Activated CD8-positive, alpha-beta memory T cell treated with anti-CD3 and anti-CD28 coated beads, Interleukin-2, amount 10 ng/mL, durations not matched to agents 7 days and 5 days (primary cell): ENCODE measurements around the gene IQCN. TPM values are rescaled to one million over a fixed set of nuclear protein-coding genes. Genes with fewer than 3 reads are reported as not detected.

ENCODE experiments used
- ATAC-seq: fragments of 150-1000 bp; cut with Tn5 transposase; one replicate; pipeline ENCODE4 v1.10.0; 2021; ENCODE audit warnings: moderate library complexity
- CTCF ChIA-PET: fragments of 350-600 bp; sonication (Branson Sonifier 250); formaldehyde crosslinking; loops from one replicate; lab custom pipeline; 2021; ENCODE audit warnings: antibody characterized with exemption; lab: Charles Lee
- DNase-seq: peaks from one replicate; pipeline ENCODE4 v3.0.0-alpha.2; 2020
- H3K27ac Mint-ChIP-seq: one replicate; pipeline ENCODE4 v1.8.0; 2021; ENCODE audit warnings: mild to moderate bottlenecking, mixed read lengths
- H3K27me3 Mint-ChIP-seq: one replicate; pipeline ENCODE4 v1.8.0; 2021; ENCODE audit warnings: mixed read lengths
- H3K36me3 Mint-ChIP-seq: one replicate; pipeline ENCODE4 v1.8.0; 2021; ENCODE audit warnings: mild to moderate bottlenecking, mixed read lengths
- H3K4me1 Mint-ChIP-seq: one replicate; pipeline ENCODE4 v1.8.0; 2021; ENCODE audit warnings: mixed read lengths
- H3K4me3 Mint-ChIP-seq: one replicate; pipeline ENCODE4 v1.8.0; 2021; ENCODE audit warnings: mild to moderate bottlenecking, moderate library complexity, mixed read lengths
- H3K9me3 Mint-ChIP-seq: one replicate; pipeline ENCODE4 v1.8.0; 2022; ENCODE audit warnings: low read depth, mixed read lengths
- total RNA-seq, 2 experiments: library from RNA; stranded (reverse); gene quantifications; one replicate each; pipeline ENCODE4 v1.2.3, GENCODE V29; 2021

Gene IQCN
- total RNA-seq, 2 experiments from 2014 or later, result 2.2 to 3.1 TPM

DNA sequence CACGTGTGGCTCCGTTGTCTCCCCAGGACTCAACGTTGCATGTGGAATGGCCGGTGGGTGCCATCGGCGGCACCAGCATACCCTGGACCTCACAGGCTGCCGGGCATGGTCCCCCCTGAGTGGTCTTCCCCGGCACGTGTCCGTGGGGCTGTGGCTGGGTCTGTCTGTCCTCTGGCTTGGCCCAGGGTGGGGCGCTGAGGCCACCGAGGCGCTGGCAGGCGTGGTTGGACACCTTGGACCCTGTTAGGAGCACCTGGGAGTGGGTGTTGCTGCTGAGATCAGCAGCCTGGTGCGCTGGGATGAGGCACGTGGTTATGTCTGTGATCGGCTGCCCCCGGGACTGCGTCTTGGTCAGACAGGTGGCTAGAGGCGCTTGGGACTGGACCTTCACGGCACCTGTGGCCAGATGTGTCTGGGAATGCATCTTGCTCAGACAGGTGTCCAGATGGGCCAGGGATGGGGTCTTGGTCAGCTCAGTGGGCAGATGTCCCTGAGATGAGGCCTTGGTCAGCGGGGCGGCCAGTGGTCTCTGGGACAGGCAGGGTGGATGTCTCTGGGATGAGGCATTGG, 9.2 kb downstream of the IQCN start:
- H3K9me3 Mint-ChIP-seq, result no peaks in the 10 kb centered on the region
- no peak overlapping the region for H3K4me3 Mint-ChIP-seq
- CTCF ChIA-PET, result interaction anchor here (1.2 kb wide), 1 partner anchor 64 kb away, joined by 3 read pairs; no protein-coding TSS in a partner anchor
- H3K4me1 Mint-ChIP-seq, result peaks cover 9% of the 10 kb centered on the region
- ATAC-seq (no peak), DNase-seq (no peak)
- H3K27ac Mint-ChIP-seq, result no peak overlapping the region
- H3K27me3 Mint-ChIP-seq, result no peaks in the 10 kb centered on the region
- no peaks in the 10 kb centered on the region for H3K36me3 Mint-ChIP-seq

DNA sequence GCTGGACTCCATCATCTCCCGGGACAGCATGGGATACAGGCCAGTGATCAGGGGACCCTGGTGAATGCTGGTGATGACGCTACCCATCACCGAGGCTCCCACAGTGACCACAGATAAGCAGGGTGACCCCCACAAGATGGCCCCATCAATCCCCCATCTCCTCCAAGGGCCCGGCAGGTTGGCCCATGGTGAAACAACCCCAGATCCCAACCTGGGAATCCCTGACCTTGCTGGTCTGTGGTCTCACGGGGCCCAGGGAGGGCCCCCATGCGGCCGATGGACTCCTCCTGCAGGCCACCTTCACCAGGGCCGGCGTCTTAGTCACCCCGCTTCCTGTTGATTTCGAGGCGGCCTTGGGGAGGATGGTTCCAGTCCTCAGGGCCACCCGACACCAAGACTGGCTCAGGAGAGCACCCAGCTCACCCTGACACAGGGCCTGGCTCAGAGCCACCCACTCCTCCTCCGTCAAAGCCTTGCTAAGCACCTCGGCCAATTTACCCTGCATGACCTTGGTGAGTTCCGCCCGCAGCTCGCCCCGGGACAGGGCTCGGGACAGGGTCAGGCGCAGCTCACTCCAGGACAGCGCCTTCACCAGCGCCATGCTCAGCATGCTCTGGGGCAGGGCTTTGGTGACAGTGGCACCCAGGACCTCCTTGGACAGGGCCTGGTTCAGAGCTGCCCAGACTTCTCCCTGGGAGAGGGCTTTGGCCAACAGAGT, 10.0 kb downstream of the IQCN start:
- H3K27me3 Mint-ChIP-seq, result no peaks in the 10 kb centered on the region
- H3K36me3 Mint-ChIP-seq, result no peaks in the 10 kb centered on the region
- CTCF ChIA-PET, result interaction anchor here (1.2 to 1.9 kb wide), 2 partner anchors 15 to 64 kb away, joined by 3 to 9 read pairs; no protein-coding TSS in a partner anchor
- H3K27ac Mint-ChIP-seq, result no peak overlapping the region
- H3K9me3 Mint-ChIP-seq, result no peaks in the 10 kb centered on the region
- no peak for DNase-seq
- peaks cover 9% of the 10 kb centered on the region for H3K4me1 Mint-ChIP-seq
- ATAC-seq, result no peak
- H3K4me3 Mint-ChIP-seq, result no peak overlapping the region

- Mint-ChIP-seq H3K27me3 (no peaks in the 10 kb centered on the region), H3K9me3 (no peaks in the 10 kb centered on the region), H3K4me3 (no peak overlapping the region), H3K4me1 (peaks cover 9% of the 10 kb centered on the region), H3K27ac (no peak overlapping the region), H3K36me3 (no peaks in the 10 kb centered on the region)
- ATAC-seq (no peak), DNase-seq (no peak)
- CTCF ChIA-PET, result interaction anchor here (1.2 to 2.0 kb wide), 4 partner anchors 9 to 65 kb away, joined by 3 to 10 read pairs (median 6); no protein-coding TSS in a partner anchor
These were observed 10.7 kb downstream of the IQCN start for GRCh38 chr19:18263324-18264136.

- Mint-ChIP-seq H3K4me3 (no peak overlapping the region), H3K36me3 (no peaks in the 10 kb centered on the region), H3K27me3 (no peaks in the 10 kb centered on the region), H3K9me3 (no peaks in the 10 kb centered on the region), H3K4me1 (peaks cover 9% of the 10 kb centered on the region), H3K27ac (no peak overlapping the region)
- no peak for DNase-seq
- CTCF ChIA-PET, result interaction anchor here (1.4 to 2.0 kb wide), 3 partner anchors 9 to 17 kb away, joined by 4 to 10 read pairs (median 9); no protein-coding TSS in a partner anchor
- no peak for ATAC-seq
These were observed 11.3 kb downstream of the IQCN start for GRCh38 chr19:18262917-18263316.

DNA sequence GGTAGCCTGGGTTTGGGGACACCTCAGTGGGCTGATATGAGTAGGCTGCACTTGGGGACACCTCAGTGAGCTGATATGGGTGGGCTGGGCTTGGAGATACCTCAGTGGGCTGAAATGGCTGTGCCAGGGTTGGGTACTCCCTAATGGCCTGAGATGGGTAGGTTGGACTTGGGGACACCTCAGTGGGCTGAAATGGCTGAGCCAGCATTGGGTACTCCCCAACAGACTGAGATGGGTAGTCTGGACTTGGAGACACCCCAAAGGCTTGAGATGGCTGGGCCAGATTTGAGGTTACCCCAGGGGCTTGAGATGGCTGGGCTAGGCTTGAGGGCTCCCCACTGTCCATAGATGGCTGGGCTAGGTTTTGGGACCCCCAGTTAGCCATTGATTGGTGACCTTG, 12.1 kb downstream of the IQCN start:
- ATAC-seq, result no peak
- Mint-ChIP-seq H3K4me3 (no peak overlapping the region), H3K4me1 (peaks cover 9% of the 10 kb centered on the region), H3K9me3 (no peaks in the 10 kb centered on the region), H3K27ac (no peak overlapping the region), H3K36me3 (no peaks in the 10 kb centered on the region), H3K27me3 (no peaks in the 10 kb centered on the region)
- CTCF ChIA-PET, result interaction anchor here (1.4 to 2.3 kb wide), 3 partner anchors 8 to 17 kb away, joined by 4 to 10 read pairs (median 6); no protein-coding TSS in a partner anchor
- no peak for DNase-seq

- Mint-ChIP-seq H3K4me3 (no peak overlapping the region), H3K27ac (no peak overlapping the region), H3K27me3 (no peaks in the 10 kb centered on the region), H3K36me3 (no peaks in the 10 kb centered on the region), H3K9me3 (no peaks in the 10 kb centered on the region), H3K4me1 (peaks cover 9% of the 10 kb centered on the region)
- CTCF ChIA-PET, result interaction anchor here (1.2 to 2.3 kb wide), 3 partner anchors 9 to 18 kb away, joined by 6 to 10 read pairs (median 8); no protein-coding TSS in a partner anchor
- no peak for ATAC-seq
- DNase-seq, result no peak
These were observed 12.8 kb downstream of the IQCN start for GRCh38 chr19:18261474-18261873.

GRCh38 chr19:18259893-18260292, 14.4 kb downstream of the IQCN start:
- Mint-ChIP-seq H3K9me3 (no peaks in the 10 kb centered on the region), H3K4me3 (no peak overlapping the region), H3K4me1 (no peaks in the 10 kb centered on the region), H3K36me3 (no peaks in the 10 kb centered on the region), H3K27ac (no peak overlapping the region), H3K27me3 (peaks cover 3% of the 10 kb centered on the region)
- CTCF ChIA-PET, result interaction anchor here (0.6 to 0.7 kb wide), 2 partner anchors 18 to 89 kb away, joined by 3 read pairs; no protein-coding TSS in a partner anchor
- ATAC-seq (no peak), DNase-seq (no peak)

- H3K4me1 Mint-ChIP-seq, result no peaks in the 10 kb centered on the region
- DNase-seq (no peak), ATAC-seq (no peak)
- H3K36me3 Mint-ChIP-seq, result no peaks in the 10 kb centered on the region
- no peak overlapping the region for H3K4me3 Mint-ChIP-seq
- CTCF ChIA-PET, result interaction anchor here (0.8 to 1.8 kb wide), 4 partner anchors 11 to 130 kb away, joined by 3 to 4 read pairs (median 4); no protein-coding TSS in a partner anchor
- H3K27ac Mint-ChIP-seq, result no peak overlapping the region
- peaks cover 14% of the 10 kb centered on the region for H3K27me3 Mint-ChIP-seq
- H3K9me3 Mint-ChIP-seq, result no peaks in the 10 kb centered on the region
These were observed 16.5 kb downstream of the IQCN start for GRCh38 chr19:18257503-18258470.

DNA sequence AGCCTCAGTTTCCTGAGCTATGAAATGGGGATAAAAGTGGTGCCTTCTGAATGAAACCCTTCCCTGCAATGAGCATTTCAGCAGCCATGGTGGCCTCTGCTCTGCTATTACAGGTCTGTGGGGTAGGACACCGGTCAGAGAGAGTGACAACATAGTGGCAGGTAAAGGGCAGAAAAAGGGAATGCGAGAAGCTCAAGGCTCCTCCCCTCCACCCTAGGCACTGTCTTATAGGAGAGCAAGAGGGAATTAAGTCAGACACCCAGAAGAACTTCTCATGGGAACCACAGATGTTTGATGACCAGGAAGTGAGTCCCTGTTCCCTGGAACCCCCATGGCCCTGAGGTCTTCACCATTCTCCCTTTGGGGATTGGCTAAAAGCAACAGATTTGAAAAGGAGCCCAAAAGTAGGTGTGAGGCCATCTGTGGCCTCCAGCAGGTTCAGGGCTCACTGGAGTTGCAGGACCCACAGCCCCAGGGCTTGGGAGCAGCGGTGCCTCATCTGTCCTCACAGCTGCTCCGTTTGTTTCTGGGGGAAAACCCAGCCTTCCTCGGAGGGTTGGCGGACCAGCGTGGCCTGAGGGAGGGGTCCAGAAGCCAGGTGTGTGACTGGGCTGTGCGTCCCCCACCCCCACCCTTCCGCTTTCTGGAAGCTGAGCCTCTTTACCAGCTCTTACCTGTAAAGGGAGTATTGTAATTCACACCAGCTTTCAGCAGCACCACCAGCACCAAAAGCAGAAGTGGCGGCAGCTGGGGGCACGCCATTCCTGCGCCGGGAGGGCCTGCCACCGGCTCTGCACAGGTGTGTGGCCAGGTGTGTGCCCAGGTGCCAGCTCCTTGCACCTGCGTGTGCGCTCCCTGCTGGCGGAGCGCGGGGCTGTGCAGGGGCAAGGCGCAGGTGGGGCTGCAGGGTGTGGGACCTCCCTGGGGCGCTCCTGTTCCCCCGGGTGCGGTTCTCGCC, 19.4 kb downstream of the IQCN start:
- H3K27ac Mint-ChIP-seq, result no peak overlapping the region
- CTCF ChIA-PET, result interaction anchor here (0.5 to 9.6 kb wide), 13 partner anchors 8 to 168 kb away, joined by 3 to 166 read pairs (median 3); partner anchors contain the start of genes IL12RB1, PGPEP1 and RAB3A

GRCh38 chr19:18253716-18254115, 20.5 kb downstream of the IQCN start:
- Mint-ChIP-seq H3K4me3 (no peak overlapping the region), H3K27ac (no peak overlapping the region), H3K36me3 (no peaks in the 10 kb centered on the region), H3K9me3 (no peaks in the 10 kb centered on the region), H3K27me3 (peaks cover 19% of the 10 kb centered on the region), H3K4me1 (peaks cover 3% of the 10 kb centered on the region)
- no peak for ATAC-seq
- DNase-seq, result no peak
- CTCF ChIA-PET, result interaction anchor here (0.5 to 9.6 kb wide), 9 partner anchors 9 to 107 kb away, joined by 3 to 166 read pairs (median 4); partner anchors contain the start of genes MPV17L2 and RAB3A

More for the DNA sequence above, 19.4 kb downstream of the IQCN start:
- no peak for ATAC-seq
- no peak overlapping the region for H3K4me3 Mint-ChIP-seq
- peaks cover 19% of the 10 kb centered on the region for H3K27me3 Mint-ChIP-seq
- H3K36me3 Mint-ChIP-seq, result no peaks in the 10 kb centered on the region
- H3K4me1 Mint-ChIP-seq, result peaks cover 3% of the 10 kb centered on the region
- DNase-seq, result no peak
- H3K9me3 Mint-ChIP-seq, result no peaks in the 10 kb centered on the region

- Mint-ChIP-seq H3K27me3 (peaks cover 19% of the 10 kb centered on the region), H3K36me3 (no peaks in the 10 kb centered on the region), H3K4me3 (no peak overlapping the region), H3K9me3 (no peaks in the 10 kb centered on the region), H3K27ac (no peak overlapping the region), H3K4me1 (peaks cover 3% of the 10 kb centered on the region)
- ATAC-seq (no peak), DNase-seq (no peak)
- CTCF ChIA-PET, result interaction anchor here (0.7 to 9.6 kb wide), 18 partner anchors 9 to 182 kb away, joined by 3 to 166 read pairs (median 5); partner anchors contain the start of genes LSM4, MPV17L2, PDE4C and RAB3A
These were observed 21.1 kb downstream of the IQCN start for GRCh38 chr19:18253130-18253529.
